ENCODE results near the gene SH2D2A. TPM values are rescaled to one million over a fixed set of nuclear protein-coding genes. Genes with fewer than 3 reads are reported as not detected.

SH2D2A gene
- total RNA-seq, 4 donors from 2014 or later, result 6.0 TPM; not detected in 3

DNA sequence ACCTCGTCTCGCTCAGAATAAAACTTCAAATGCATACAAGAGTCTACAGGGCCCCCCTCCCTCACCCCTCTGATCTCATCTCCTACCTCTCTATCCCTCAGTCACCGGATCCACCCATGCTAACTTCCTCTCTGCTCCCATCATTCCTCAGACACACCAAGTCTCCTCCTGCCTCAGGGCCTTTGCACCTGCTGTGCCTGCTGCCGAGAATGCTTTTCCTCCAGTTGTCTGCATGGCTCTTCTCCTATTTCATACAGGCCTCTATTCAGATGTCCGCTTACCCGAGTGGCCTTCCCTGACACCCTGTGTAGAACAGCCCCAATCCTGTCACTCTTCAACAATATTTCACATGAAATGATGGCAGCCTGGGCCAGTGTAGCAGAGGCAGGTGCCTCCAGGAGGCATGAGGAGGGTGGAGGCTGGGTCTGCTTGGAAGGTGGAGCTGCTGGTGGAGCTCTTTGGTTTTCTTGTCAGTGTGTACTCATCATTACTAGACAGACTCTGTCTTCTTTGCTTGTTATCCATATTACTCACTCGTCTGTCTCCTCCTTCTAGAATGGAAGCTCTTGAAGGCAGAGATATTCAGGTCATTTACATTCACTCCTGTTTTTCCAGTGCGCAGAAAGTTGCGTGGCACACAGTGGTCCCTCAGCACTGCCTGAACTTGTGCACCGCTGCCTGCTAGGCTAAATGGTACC is 4.2 kb downstream of the SH2D2A start:
- H3K4me3 ChIP-seq, result no peak overlapping the region
- DNase-seq, result no peak
- no peaks in the 10 kb centered on the region for H3K36me3 ChIP-seq
- H3K4me1 ChIP-seq, result peaks cover 4 to 7% of the 10 kb centered on the region in 2 donors
- no peaks in the 10 kb centered on the region for H3K9me3 ChIP-seq
- TF ChIP-seq, protein P1, sequence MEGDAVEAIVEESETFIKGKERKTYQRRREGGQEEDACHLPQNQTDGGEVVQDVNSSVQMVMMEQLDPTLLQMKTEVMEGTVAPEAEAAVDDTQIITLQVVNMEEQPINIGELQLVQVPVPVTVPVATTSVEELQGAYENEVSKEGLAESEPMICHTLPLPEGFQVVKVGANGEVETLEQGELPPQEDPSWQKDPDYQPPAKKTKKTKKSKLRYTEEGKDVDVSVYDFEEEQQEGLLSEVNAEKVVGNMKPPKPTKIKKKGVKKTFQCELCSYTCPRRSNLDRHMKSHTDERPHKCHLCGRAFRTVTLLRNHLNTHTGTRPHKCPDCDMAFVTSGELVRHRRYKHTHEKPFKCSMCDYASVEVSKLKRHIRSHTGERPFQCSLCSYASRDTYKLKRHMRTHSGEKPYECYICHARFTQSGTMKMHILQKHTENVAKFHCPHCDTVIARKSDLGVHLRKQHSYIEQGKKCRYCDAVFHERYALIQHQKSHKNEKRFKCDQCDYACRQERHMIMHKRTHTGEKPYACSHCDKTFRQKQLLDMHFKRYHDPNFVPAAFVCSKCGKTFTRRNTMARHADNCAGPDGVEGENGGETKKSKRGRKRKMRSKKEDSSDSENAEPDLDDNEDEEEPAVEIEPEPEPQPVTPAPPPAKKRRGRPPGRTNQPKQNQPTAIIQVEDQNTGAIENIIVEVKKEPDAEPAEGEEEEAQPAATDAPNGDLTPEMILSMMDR (IDR thresholded peaks at IDR 0.05), result no peak
- TF ChIP-seq POLR2A (IDR thresholded peaks at IDR 0.05), result no peak
- intact Hi-C loops (cut with DNase I; ENCODE audit: low total_unique reads), result no loop called here
- no peak overlapping the region for H3K27ac ChIP-seq
- no peaks in the 10 kb centered on the region for H3K27me3 ChIP-seq

DNA sequence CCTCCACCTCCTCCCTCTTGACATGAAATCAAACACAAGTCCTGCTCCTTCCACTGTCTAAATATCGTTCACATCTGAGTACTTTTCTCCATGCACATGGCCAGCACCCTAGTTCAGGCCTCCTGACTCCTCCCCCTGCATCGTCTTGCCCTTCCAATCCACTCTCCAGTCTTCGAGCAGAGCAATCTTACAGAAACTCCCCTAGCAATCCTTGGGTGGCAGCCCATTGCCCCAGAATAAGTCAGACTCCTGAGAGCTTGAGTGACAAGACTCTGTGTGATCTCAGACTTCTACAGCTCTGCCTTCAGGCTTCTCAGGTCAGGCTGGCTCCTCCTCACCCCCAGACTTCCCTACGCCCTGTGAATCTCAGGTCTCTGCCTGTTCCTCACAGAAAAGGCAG is 5.5 kb downstream of the SH2D2A start:
- Histone ChIP-seq H3K9me3 (no peaks in the 10 kb centered on the region), H3K27me3 (no peaks in the 10 kb centered on the region), H3K36me3 (no peaks in the 10 kb centered on the region), H3K4me1 (peaks cover 4 to 15% of the 10 kb centered on the region in 2 donors), H3K27ac (no peak overlapping the region), H3K4me3 (no peak overlapping the region)
- intact Hi-C loops (cut with DNase I; ENCODE audit: low total_unique reads), result no loop called here
- DNase-seq, result peak in 1 of 2 donors; percentile 49
- no peak for TF ChIP-seq POLR2A (IDR thresholded peaks at IDR 0.05)
- TF ChIP-seq, protein P1 (IDR thresholded peaks at IDR 0.05), result no peak

DNA sequence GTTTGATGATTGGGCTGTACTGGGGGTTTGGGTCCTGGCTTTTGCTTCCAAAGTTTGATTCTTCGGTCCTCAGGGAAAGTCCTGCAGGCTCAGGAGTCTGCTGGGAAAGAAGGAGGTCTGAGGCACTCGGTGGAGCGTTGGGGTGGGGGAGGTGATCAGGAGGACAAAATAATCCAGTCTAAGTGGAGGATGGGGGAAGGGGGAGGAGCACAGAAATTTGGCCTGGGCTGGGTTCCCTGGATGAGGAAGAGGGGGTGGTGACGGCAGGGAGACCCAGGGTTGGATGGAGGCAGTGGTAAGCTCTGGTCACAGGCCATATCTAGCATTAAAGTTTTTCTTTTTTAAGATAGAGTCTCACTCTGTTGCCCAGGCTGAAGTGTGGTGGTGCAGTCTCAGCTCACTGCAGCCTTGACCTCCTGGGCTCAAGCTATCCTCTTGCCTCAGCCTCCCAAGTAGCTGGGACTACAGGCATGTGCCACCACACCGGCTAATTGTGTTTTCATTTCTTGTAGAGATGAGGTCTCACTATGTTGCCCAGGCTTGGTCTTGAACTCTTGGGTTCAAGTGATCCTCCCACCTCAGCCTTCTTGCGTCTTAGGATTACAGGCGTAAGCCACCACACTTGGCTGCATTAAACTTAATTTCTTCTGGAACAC is 6.8 kb downstream of the SH2D2A start:
- no peak for TF ChIP-seq POLR2A (IDR thresholded peaks at IDR 0.05)
- TF ChIP-seq, protein P1 (IDR thresholded peaks at IDR 0.05), result no peak
- H3K27ac ChIP-seq, result peak overlapping the region in 1 of 2 donors; percentile 26
- H3K27me3 ChIP-seq, result no peaks in the 10 kb centered on the region
- intact Hi-C loops (cut with DNase I; ENCODE audit: low total_unique reads), result no loop called here
- H3K36me3 ChIP-seq, result no peaks in the 10 kb centered on the region
- H3K4me3 ChIP-seq, result no peak overlapping the region
- peak in 1 of 2 donors; percentile 47 for DNase-seq
- H3K4me1 ChIP-seq, result peaks cover 8 to 24% of the 10 kb centered on the region in 2 donors
- H3K9me3 ChIP-seq, result no peaks in the 10 kb centered on the region

DNA sequence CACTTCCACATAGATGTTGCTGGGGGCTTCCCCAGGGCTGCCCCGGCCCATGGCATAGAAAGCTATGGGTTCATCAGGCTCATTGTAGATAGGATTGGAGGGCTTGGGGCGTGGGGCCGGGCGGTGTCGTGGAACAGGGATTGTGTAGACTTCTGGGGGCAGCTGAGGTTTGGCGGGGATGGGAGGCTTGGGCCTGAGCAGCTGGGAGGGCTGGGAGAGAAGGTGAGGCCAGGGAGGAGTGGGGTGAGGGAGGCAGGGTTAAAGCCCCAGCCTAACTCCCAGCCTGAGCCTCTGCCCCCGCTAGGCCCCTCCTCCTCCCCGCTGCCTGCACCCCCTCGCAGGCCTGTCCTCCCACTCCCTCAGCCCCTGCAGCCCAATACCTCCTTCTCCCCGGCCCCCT is 7.4 kb downstream of the SH2D2A start:
- no peak overlapping the region for H3K4me3 ChIP-seq
- H3K9me3 ChIP-seq, result no peaks in the 10 kb centered on the region
- H3K4me1 ChIP-seq, result peaks cover 7 to 27% of the 10 kb centered on the region in 2 donors
- H3K27ac ChIP-seq, result peak overlapping the region in 1 of 2 donors; percentile 26
- TF ChIP-seq POLR2A (IDR thresholded peaks at IDR 0.05), result no peak
- TF ChIP-seq, protein P1 (IDR thresholded peaks at IDR 0.05), result no peak
- no peaks in the 10 kb centered on the region for H3K36me3 ChIP-seq
- no peak for DNase-seq
- intact Hi-C loops (cut with DNase I; ENCODE audit: low total_unique reads), result no loop called here
- no peaks in the 10 kb centered on the region for H3K27me3 ChIP-seq

All from uterus (tissue), 4 donors.